ENCODE measurements around the gene ELP4. TPM values are rescaled to one million over a fixed set of nuclear protein-coding genes. Genes with fewer than 3 reads are reported as not detected.
"Not testable (repeated sequence)": the region's sequence is repeated elsewhere in the genome, so short reads cannot be mapped to it uniquely, and the experiment has no call there.

Gene ELP4
- polyA plus RNA-seq, 2 of the 4 experiments (the other 2 are of a cell fraction), result 16.9 to 26.0 TPM

DNA sequence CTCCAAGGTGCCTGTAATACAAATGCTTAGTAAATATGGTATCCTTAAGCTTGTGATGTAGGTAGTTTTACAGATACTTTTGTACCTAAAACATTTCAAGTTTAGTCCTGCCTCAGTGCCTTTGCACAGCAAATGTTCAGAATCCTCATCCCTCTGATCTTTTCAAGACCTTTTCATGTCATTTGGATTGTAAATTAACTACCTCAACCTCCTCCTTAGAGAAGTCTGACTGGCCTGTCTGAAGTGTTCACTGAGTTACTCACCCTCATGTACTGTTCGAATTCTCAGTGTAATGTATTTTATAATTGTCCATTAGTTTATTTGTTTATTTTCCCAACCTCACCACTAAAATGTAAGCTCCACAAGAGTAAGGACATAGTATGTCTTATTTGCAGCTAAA lies 147.5 kb downstream of the ELP4 start:
- ChIA-PET CTCF (no interaction called here), POLR2A (no interaction called here)
- Histone ChIP-seq H3K9me3 (no peaks in the 10 kb centered on the region), H3K27ac (peak overlapping the region; percentile 58 to 72; a peak in 3 of 6 replicates), H3K4me3 (no peak overlapping the region), H3K4me2 (no peak overlapping the region), H3K4me1 (peaks cover 35% of the 10 kb centered on the region)
- 63% methylated on average over 1 of the region's 1 CpG for WGBS (ENCODE audit: missing lambda C conversion rate)
- ATAC-seq (no peak), FAIRE-seq (no peak), DNase-seq (ENCODE audit: low read depth in 1 of 2, low spot score in 1 of 2) (no peak)
- TF ChIP-seq POLR2AphosphoS2 (conservative IDR thresholded peaks at IDR 0.05; ENCODE audit: low read length), result no peak

DNA sequence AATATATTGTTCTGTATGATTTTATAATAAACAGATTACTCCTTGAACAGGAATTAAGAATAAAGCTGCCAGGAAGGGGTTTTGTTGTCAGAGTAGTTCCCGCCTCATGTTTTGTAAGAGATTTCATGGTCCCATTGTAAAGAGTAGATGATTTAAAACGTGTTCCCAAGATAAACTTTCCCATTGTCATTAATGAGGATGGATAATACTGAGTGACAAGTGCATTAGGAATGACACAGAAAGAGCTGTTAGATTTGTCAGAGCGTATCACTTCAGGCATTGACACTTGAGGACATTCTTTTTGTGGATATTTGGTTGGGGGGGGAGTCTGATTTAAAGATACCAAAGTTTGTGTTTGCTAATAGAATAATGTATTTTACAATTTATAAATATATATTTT lies 154.6 kb downstream of the ELP4 start:
- no peak for FAIRE-seq
- ChIA-PET POLR2A (no interaction called here), CTCF (interaction anchor here (1.3 to 1.7 kb wide), 2 partner anchors 23 to 25 kb away, joined by 3 to 4 read pairs; no protein-coding TSS in a partner anchor)
- Histone ChIP-seq H3K4me1 (no peaks in the 10 kb centered on the region), H3K4me3 (no peak overlapping the region), H3K27ac (no peak overlapping the region), H3K9me3 (no peaks in the 10 kb centered on the region), H3K4me2 (no peak overlapping the region)
- no peak for DNase-seq (ENCODE audit: low read depth in 1 of 2, low spot score in 1 of 2)
- TF ChIP-seq SMC3 (IDR thresholded peaks at IDR 0.05), result no peak
- WGBS (ENCODE audit: missing lambda C conversion rate), result 66% methylated on average over 3 of the region's 3 CpGs
- ATAC-seq, result no peak

DNA sequence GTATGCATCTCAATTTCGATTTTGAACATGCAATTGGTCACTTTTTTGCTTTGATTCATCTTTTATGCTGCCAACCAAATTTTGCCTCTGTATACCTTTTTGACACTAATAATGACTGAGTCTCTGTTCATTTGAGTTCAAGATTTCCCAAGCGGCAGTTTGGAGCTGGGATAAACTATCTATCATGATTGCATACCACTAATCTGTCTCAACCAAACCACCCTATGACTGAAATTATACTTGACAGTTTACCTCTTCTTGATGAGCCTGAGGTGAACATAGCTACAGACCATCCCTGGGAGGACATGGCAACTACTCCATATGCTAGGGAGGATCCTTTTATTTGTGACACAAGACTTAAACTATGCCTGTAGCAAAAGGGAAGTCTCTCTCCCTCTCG lies 155.4 kb downstream of the ELP4 start:
- Histone ChIP-seq H3K4me2 (no peak overlapping the region), H3K9me3 (no peaks in the 10 kb centered on the region), H3K27ac (no peak overlapping the region), H3K4me1 (no peaks in the 10 kb centered on the region), H3K4me3 (no peak overlapping the region)
- CTCF ChIA-PET, result interaction anchor here (1.3 to 1.7 kb wide), 2 partner anchors 24 to 26 kb away, joined by 3 to 5 read pairs; no protein-coding TSS in a partner anchor
- DNase-seq (ENCODE audit: low read depth in 1 of 2, low spot score in 1 of 2), result no peak
- 79% methylated on average over 3 of the region's 3 CpGs for WGBS (ENCODE audit: missing lambda C conversion rate)
- FAIRE-seq, result no peak
- POLR2A ChIA-PET, result no interaction called here
- no peak for TF ChIP-seq HOXB13 (CRISPR knock-in tag; IDR thresholded peaks at IDR 0.05; ENCODE audit: low read depth)
- TF ChIP-seq, protein P1, sequence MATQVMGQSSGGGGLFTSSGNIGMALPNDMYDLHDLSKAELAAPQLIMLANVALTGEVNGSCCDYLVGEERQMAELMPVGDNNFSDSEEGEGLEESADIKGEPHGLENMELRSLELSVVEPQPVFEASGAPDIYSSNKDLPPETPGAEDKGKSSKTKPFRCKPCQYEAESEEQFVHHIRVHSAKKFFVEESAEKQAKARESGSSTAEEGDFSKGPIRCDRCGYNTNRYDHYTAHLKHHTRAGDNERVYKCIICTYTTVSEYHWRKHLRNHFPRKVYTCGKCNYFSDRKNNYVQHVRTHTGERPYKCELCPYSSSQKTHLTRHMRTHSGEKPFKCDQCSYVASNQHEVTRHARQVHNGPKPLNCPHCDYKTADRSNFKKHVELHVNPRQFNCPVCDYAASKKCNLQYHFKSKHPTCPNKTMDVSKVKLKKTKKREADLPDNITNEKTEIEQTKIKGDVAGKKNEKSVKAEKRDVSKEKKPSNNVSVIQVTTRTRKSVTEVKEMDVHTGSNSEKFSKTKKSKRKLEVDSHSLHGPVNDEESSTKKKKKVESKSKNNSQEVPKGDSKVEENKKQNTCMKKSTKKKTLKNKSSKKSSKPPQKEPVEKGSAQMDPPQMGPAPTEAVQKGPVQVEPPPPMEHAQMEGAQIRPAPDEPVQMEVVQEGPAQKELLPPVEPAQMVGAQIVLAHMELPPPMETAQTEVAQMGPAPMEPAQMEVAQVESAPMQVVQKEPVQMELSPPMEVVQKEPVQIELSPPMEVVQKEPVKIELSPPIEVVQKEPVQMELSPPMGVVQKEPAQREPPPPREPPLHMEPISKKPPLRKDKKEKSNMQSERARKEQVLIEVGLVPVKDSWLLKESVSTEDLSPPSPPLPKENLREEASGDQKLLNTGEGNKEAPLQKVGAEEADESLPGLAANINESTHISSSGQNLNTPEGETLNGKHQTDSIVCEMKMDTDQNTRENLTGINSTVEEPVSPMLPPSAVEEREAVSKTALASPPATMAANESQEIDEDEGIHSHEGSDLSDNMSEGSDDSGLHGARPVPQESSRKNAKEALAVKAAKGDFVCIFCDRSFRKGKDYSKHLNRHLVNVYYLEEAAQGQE (IDR thresholded peaks at IDR 0.05), result no peak
- ATAC-seq, result no peak

DNA sequence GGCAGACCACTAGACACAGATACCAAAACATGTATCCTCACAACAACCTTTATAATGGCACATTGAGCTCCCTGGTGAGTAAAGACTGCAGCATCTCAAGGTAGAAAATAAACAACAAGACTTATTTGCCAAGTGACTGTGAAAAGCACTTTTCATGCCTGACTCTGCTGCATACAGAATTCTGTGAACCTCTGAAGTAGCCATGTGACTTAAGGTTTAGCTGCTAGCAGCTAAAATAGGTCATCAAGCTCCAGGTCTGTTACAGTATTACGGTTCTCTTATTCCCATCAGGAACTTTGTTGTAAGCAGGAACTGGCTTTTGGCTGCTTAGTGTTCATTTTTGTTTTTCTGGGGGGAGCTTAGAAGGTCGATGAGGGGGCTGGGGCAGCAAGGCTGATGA lies 162.1 kb downstream of the ELP4 start:
- no peak for ATAC-seq
- 55% methylated on average over 2 of the region's 2 CpGs for WGBS (ENCODE audit: missing lambda C conversion rate)
- FAIRE-seq, result no peak
- TF ChIP-seq ZFP36 (IDR thresholded peaks at IDR 0.05; ENCODE audit: borderline replicate concordance, partially characterized antibody), result no peak
- CTCF ChIA-PET, result no interaction called here
- POLR2A ChIA-PET, result no interaction called here
- H3K9me3 ChIP-seq, result no peaks in the 10 kb centered on the region
- no peak overlapping the region for H3K4me3 ChIP-seq
- no peak for DNase-seq (ENCODE audit: low read depth in 1 of 2, low spot score in 1 of 2)
- H3K27ac ChIP-seq, result no peak overlapping the region
- no peaks in the 10 kb centered on the region for H3K4me1 ChIP-seq
- no peak overlapping the region for H3K4me2 ChIP-seq

DNA sequence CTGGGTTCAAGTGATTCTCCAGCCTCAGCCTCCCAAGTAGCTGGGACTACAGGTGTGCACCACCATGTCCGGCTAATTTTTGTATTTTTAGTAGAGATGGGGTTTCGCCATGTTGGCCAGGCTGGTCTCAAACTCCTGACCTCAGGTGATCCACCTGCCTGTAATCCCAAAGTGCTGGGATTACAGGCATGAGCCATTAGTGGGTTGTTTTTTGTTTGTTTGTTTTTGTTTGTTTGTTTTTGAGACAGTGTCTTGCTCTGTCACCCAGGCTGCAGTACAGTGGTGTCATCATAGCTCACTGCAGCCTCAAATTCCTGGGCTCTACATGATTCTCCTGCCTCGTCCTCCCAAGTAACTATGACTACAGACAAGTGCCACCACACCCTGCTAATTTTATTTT lies 163.5 kb downstream of the ELP4 start:
- FAIRE-seq; H3K4me2 ChIP-seq; H3K4me3 ChIP-seq; DNase-seq (ENCODE audit: low read depth in 1 of 2, low spot score in 1 of 2); H3K27ac ChIP-seq; H3K9me3 ChIP-seq; POLR2A ChIA-PET; CTCF ChIA-PET; ATAC-seq; H3K4me1 ChIP-seq: not testable (repeated sequence)
- 90% methylated on average over 3 of the region's 3 CpGs for WGBS (ENCODE audit: missing lambda C conversion rate)

DNA sequence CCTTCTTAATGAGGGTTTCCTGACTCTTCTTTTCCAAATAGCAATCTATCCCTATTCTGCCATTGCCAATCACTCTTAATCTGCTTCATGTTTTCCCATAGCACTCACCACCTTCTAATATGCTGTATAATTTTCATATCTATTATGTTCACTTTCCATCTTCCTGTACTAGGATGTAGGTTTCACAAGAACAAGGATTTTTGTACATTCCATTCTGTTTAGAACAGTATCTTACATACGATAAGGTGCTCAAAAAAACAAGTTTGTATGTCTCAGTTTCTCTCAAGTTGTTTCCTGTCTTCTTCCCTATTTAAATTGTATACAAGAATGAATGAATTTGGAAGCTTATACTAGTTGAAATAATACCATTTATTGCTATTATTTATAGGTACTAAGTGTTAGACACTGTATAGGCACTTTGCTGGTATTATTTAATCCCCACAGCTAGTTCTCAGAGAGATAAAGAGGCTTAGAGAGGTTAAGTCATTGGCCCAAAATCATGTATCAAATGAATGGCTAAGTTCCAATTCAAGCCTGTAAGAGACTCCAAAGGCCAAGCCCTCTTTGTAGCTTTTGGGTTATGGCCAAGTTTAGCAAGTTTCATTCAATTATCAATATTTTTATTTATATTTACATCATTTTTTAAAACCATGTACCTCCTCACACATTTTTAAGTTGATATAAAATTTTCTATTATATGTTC lies 166.9 kb downstream of the ELP4 start:
- ATAC-seq, result no peak
- no peak for DNase-seq (ENCODE audit: low read depth in 1 of 2, low spot score in 1 of 2)
- H3K4me2 ChIP-seq, result no peak overlapping the region
- H3K4me1 ChIP-seq, result no peaks in the 10 kb centered on the region
- ChIA-PET POLR2A (no interaction called here), CTCF (interaction anchor here (1.1 kb wide), 1 partner anchor 140 kb away, joined by 3 read pairs; no protein-coding TSS in a partner anchor)
- peak; percentile 7 for FAIRE-seq
- 90% methylated on average over 1 of the region's 1 CpG for WGBS (ENCODE audit: missing lambda C conversion rate)
- no peak overlapping the region for H3K27ac ChIP-seq
- H3K9me3 ChIP-seq, result no peaks in the 10 kb centered on the region
- no peak overlapping the region for H3K4me3 ChIP-seq
- no peak for TF ChIP-seq HOXB13 (CRISPR knock-in tag; IDR thresholded peaks at IDR 0.05; ENCODE audit: low read depth)
- TF ChIP-seq RFX5 (IDR thresholded peaks at IDR 0.05), result no peak
- TF ChIP-seq, protein P2, sequence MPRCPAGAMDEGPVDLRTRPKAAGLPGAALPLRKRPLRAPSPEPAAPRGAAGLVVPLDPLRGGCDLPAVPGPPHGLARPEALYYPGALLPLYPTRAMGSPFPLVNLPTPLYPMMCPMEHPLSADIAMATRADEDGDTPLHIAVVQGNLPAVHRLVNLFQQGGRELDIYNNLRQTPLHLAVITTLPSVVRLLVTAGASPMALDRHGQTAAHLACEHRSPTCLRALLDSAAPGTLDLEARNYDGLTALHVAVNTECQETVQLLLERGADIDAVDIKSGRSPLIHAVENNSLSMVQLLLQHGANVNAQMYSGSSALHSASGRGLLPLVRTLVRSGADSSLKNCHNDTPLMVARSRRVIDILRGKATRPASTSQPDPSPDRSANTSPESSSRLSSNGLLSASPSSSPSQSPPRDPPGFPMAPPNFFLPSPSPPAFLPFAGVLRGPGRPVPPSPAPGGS (IDR thresholded peaks at IDR 0.05), result no peak
- TF ChIP-seq, protein P3, sequence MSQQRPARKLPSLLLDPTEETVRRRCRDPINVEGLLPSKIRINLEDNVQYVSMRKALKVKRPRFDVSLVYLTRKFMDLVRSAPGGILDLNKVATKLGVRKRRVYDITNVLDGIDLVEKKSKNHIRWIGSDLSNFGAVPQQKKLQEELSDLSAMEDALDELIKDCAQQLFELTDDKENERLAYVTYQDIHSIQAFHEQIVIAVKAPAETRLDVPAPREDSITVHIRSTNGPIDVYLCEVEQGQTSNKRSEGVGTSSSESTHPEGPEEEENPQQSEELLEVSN (IDR thresholded peaks at IDR 0.05; ENCODE audit: borderline replicate concordance, low read depth), result no peak
- TF ChIP-seq, protein P1 (IDR thresholded peaks at IDR 0.05), result no peak
- TF ChIP-seq SREBF2 (IDR thresholded peaks at IDR 0.05), result no peak
- TF ChIP-seq, protein P4, sequence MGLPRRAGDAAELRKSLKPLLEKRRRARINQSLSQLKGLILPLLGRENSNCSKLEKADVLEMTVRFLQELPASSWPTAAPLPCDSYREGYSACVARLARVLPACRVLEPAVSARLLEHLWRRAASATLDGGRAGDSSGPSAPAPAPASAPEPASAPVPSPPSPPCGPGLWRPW (IDR thresholded peaks at IDR 0.05), result no peak
- no peak for TF ChIP-seq CEBPB (IDR thresholded peaks at IDR 0.05)

Data from A549 (cell line).